ENCODE measurements around the gene OIP5. TPM values are rescaled to one million over a fixed set of nuclear protein-coding genes. Genes with fewer than 3 reads are reported as not detected.

Gene OIP5
- total and polyA plus RNA-seq, 2 of the 13 experiments (the other 11 are each of a cell fraction or from before 2014, with no cell fraction given), result 10.7 to 38.0 TPM

- no peak; the same call in 1 of the 2 replicates for TF ChIP-seq ZNF569 (CRISPR knock-in tag; IDR thresholded peaks at IDR 0.05; ENCODE audit: borderline replicate concordance)
- peak; percentile 76 for TF ChIP-seq ZNF564 (CRISPR knock-in tag; IDR thresholded peaks at IDR 0.05)
- TF ChIP-seq NCOA1 (CRISPR knock-in tag; IDR thresholded peaks at IDR 0.05), result 0 out of 2 replicates have a peak, but pooled peaks have one; percentile 68
- TF ChIP-seq ONECUT2 (CRISPR knock-in tag; IDR thresholded peaks at IDR 0.05), result no peak
- TF ChIP-seq ZFP36 (IDR thresholded peaks at IDR 0.05; ENCODE audit: borderline replicate concordance, low read depth, low read length, partially characterized antibody), result no peak
- TF ChIP-seq NCOA5 (CRISPR knock-in tag; IDR thresholded peaks at IDR 0.05), result no peak
- peak; percentile 52; the same call in 1 of the 2 replicates for TF ChIP-seq ZNF274 (CRISPR knock-in tag; IDR thresholded peaks at IDR 0.05)
- TF ChIP-seq SNRNP70 (IDR thresholded peaks at IDR 0.05; ENCODE audit: low read depth, low read length), result no peak
- 0 out of 2 replicates have a peak, but pooled peaks have one; percentile 22 for TF ChIP-seq GZF1 (CRISPR knock-in tag; IDR thresholded peaks at IDR 0.05)
- 0 out of 2 replicates have a peak, but pooled peaks have one; percentile 27 for TF ChIP-seq BRD4 (CRISPR knock-in tag; IDR thresholded peaks at IDR 0.05)
- TF ChIP-seq RARA (CRISPR knock-in tag; IDR thresholded peaks at IDR 0.05), result no peak
- TF ChIP-seq ARID5B (CRISPR knock-in tag; IDR thresholded peaks at IDR 0.05), result peak; percentile 8; the same call in 1 of the 2 replicates
- TF ChIP-seq ZNF230 (CRISPR knock-in tag; IDR thresholded peaks at IDR 0.05), result peak; percentile 86
- TF ChIP-seq, protein P1, sequence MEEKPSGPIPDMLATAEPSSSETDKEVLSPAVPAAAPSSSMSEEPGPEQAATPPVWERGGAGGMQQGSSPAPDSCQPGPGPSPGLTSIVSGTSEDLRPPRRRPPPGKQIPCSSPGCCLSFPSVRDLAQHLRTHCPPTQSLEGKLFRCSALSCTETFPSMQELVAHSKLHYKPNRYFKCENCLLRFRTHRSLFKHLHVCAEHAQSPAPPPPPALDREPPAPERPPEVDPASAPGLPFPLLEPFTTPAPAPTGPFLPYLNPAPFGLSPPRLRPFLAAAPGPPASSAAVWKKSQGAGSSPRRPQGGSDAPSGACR (CRISPR knock-in tag; IDR thresholded peaks at IDR 0.05), result no peak
- TF ChIP-seq, protein P2, sequence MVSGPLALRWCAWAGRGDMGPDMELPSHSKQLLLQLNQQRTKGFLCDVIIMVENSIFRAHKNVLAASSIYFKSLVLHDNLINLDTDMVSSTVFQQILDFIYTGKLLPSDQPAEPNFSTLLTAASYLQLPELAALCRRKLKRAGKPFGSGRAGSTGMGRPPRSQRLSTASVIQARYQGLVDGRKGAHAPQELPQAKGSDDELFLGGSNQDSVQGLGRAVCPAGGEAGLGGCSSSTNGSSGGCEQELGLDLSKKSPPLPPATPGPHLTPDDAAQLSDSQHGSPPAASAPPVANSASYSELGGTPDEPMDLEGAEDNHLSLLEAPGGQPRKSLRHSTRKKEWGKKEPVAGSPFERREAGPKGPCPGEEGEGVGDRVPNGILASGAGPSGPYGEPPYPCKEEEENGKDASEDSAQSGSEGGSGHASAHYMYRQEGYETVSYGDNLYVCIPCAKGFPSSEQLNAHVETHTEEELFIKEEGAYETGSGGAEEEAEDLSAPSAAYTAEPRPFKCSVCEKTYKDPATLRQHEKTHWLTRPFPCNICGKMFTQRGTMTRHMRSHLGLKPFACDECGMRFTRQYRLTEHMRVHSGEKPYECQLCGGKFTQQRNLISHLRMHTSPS (CRISPR knock-in tag; IDR thresholded peaks at IDR 0.05; ENCODE audit: low read depth), result no peak
- TF ChIP-seq, protein P3, sequence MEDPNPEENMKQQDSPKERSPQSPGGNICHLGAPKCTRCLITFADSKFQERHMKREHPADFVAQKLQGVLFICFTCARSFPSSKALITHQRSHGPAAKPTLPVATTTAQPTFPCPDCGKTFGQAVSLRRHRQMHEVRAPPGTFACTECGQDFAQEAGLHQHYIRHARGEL (CRISPR knock-in tag; IDR thresholded peaks at IDR 0.05), result no peak
- TF ChIP-seq ZNF354B (CRISPR knock-in tag; IDR thresholded peaks at IDR 0.05), result no peak
- no peak for TF ChIP-seq ARHGAP35 (CRISPR knock-in tag; IDR thresholded peaks at IDR 0.05; ENCODE audit: borderline replicate concordance)
- no peak for TF ChIP-seq TFE3 (CRISPR knock-in tag; IDR thresholded peaks at IDR 0.05)
- TF ChIP-seq ZSCAN22 (CRISPR knock-in tag; IDR thresholded peaks at IDR 0.05), result no peak
- no peak for TF ChIP-seq ZNF841 (CRISPR knock-in tag; IDR thresholded peaks at IDR 0.05; ENCODE audit: borderline replicate concordance)
Measured at GRCh38 chr15:41332194-41333025, at the start of gene OIP5, which contains the start of gene NUSAP1 (continued).
